Epithelial cell of proximal tubule (primary cell): ENCODE results near the gene LIMA1. TPM values are rescaled to one million over a fixed set of nuclear protein-coding genes. Genes with fewer than 3 reads are reported as not detected.

Experiments used
- DNase-seq: peaks from one replicate; pipeline ENCODE4 v3.0.0-alpha.2; 2011; ENCODE audit warnings: low read depth
- H3K4me3 ChIP-seq: 2 replicates; pipeline ENCODE4 v1.5.1; 2011; ENCODE audit warnings: low read depth, mild to moderate bottlenecking, low read length
- CTCF ChIP-seq: conservative IDR thresholded peaks from 2 replicates; pipeline ENCODE4 v1.5.1; 2012; ENCODE audit warnings: low read depth, mild to moderate bottlenecking, low read length
- total RNA-seq: library from RNA; depleted of rRNA; stranded (reverse); fragments of >200 nt; gene quantifications from 2 replicates; pipeline ENCODE4 v1.2.3, GENCODE V29; 2015

Gene LIMA1
- total RNA-seq, 1 donor from 2014 or later: 67.7 TPM

DNA sequence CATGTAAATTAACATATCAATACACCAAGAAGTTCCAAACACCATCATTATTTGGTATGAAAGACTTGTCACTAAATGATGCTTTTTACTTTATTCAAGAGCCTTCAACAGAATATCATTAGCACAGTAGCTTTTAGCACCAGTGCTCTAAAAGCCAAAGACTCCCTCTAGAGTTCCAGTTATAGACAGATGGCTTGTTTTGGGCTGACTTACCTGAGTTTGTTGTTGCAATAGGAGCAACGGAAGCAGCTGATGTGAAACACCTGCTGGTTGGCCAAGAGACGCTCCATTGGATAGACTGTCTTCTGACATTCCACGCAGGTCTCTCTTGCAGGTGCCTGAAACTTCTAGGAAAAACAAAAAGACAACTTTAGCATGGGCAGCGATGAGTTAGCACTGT, 101.6 kb downstream of the LIMA1 start:
- no peak for TF ChIP-seq CTCF
- H3K4me3 ChIP-seq: no peak overlapping the region
- no peak for DNase-seq

DNA sequence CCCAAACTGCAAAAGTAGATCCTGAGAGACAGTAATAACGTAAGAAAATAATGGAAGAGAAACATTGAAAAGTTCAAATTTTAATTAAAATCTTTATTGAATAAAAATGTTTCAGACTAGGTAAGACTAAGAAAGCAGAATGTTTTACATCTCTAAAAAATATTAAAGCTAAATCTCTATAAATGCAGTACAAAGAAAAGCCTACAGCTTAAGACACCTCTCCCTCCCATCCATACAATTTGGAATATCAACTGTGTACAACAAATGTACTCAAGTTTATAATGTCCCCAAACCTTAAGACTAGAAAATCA, 107.6 kb downstream of the LIMA1 start:
- no peak overlapping the region for H3K4me3 ChIP-seq
- DNase-seq: no peak
- no peak for TF ChIP-seq CTCF

- no peak overlapping the region for H3K4me3 ChIP-seq
- TF ChIP-seq CTCF: peak; percentile 69
- no peak for DNase-seq
Measured at GRCh38 chr12:50174971-50175715, 108.2 kb downstream of the LIMA1 start.

GRCh38 chr12:50167049-50167828, 116.1 kb downstream of the LIMA1 start, which contains the start of gene CERS5:
Gene CERS5, minus strand, starts transcription at chr12:50167369. Its CDS starts 72 bp downstream, at chr12:50167297.
- peak; percentile 63 for DNase-seq
- H3K4me3 ChIP-seq: peak within 1 kb of the TSS; percentile 88
- no peak for TF ChIP-seq CTCF

GRCh38 chr12:50166799-50167048, 116.6 kb downstream of the LIMA1 start:
- DNase-seq: no peak
- TF ChIP-seq CTCF: no peak
- H3K4me3 ChIP-seq: peak overlapping the region; percentile 88

DNA sequence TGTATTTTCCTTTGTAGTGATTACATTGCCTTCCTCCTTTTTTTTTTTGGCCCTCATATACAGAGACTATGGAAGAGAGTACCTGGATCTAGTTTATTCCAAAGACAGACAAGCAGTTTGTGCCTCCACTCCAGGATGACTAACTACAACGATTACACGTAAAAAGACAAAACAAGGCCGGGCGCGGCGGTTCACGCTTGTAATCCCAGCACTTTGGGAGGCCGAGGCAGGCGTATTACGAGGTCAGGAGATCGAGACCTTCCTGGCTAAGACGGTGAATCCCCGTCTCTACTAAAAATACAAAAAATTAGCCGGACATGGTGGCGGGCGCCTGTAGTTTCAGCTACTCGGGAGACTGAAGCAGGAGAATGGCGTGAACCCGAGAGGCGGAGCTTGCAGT, 118.4 kb downstream of the LIMA1 start:
- no peak for DNase-seq
- H3K4me3 ChIP-seq: no peak overlapping the region
- no peak for TF ChIP-seq CTCF

GRCh38 chr12:50162230-50162629, 121.1 kb downstream of the LIMA1 start:
- no peak for DNase-seq
- TF ChIP-seq CTCF: no peak
- no peak overlapping the region for H3K4me3 ChIP-seq
